ENCODE measurements around the gene HSPA13. TPM values are rescaled to one million over a fixed set of nuclear protein-coding genes. Genes with fewer than 3 reads are reported as not detected.
"Not testable (repeated sequence)": the region's sequence is repeated elsewhere in the genome, so short reads cannot be mapped to it uniquely, and the experiment has no call there.

The HSPA13 gene
- polyA plus RNA-seq, 1 donor (not counting 4 experiments of a cell fraction or from before 2014, with no cell fraction given), result 16.1 TPM

GRCh38 chr21:14353231-14353630, 29.7 kb downstream of the HSPA13 start:
- H3K4me3 ChIP-seq (ENCODE audit: control insufficient read depth in 2 of 3, extremely low read depth in 1 of 3, insufficient read depth in 2 of 3, low read depth in 1 of 3, low read length in 3 of 3), result no peak overlapping the region
- no peaks in the 10 kb centered on the region for H3K9me3 ChIP-seq (ENCODE audit: control insufficient read depth, low read depth, low read length)
- H4K20me1 ChIP-seq (ENCODE audit: control insufficient read depth, extremely low read depth, insufficient read depth, low read length), result no peaks in the 10 kb centered on the region
- H3K36me3 ChIP-seq (ENCODE audit: control insufficient read depth in 2 of 2, extremely low read depth in 1 of 2, insufficient read depth in 2 of 2, low read length in 2 of 2), result no peaks in the 10 kb centered on the region
- no peaks in the 10 kb centered on the region for H3K79me2 ChIP-seq (ENCODE audit: control insufficient read depth, insufficient read depth, low read length)
- no peaks in the 10 kb centered on the region for H3K27me3 ChIP-seq (ENCODE audit: control insufficient read depth, extremely low read depth, insufficient read depth, low read length)
- dilution Hi-C loops (cut with MboI; ENCODE audit: extremely low pct_ligation_motif_present, low sequenced_read_pairs), result no loop called here
- no peak overlapping the region for H3K9ac ChIP-seq (ENCODE audit: control insufficient read depth, extremely low read depth, insufficient read depth, low read length)
- peaks cover 7% of the 10 kb centered on the region for H3K4me1 ChIP-seq (ENCODE audit: control insufficient read depth, extremely low read depth, insufficient read depth, low read length)
- H3K27ac ChIP-seq (ENCODE audit: control insufficient read depth, insufficient read depth, low read length), result no peak overlapping the region
- no peak overlapping the region for H2AFZ ChIP-seq (ENCODE audit: control insufficient read depth, low read length)
- no peak for FAIRE-seq
- DNase-seq (ENCODE audit: low read depth, low spot score), result no peak
- H3K9me1 ChIP-seq (ENCODE audit: control insufficient read depth, extremely low read depth, insufficient read depth, low read length), result no peaks in the 10 kb centered on the region
- no peak overlapping the region for H3K4me2 ChIP-seq (ENCODE audit: control insufficient read depth, extremely low read depth, insufficient read depth, low read depth, low read length)
- TF ChIP-seq CTCF (optimal IDR thresholded peaks at IDR 0.05 in 1 of 3, IDR thresholded peaks at IDR 0.05 in 1 of 3, conservative IDR thresholded peaks at IDR 0.05 in 1 of 3; ENCODE audit: extremely low read depth in 1 of 3, insufficient read depth in 2 of 3, low read length in 3 of 3) (no peak), EZH2 (IDR thresholded peaks at IDR 0.05; ENCODE audit: low read length) (no peak)

GRCh38 chr21:14327346-14327745, 55.6 kb downstream of the HSPA13 start:
- DNase-seq (ENCODE audit: low read depth, low spot score); FAIRE-seq: not testable (repeated sequence)

GRCh38 chr21:14325595-14325994, 57.4 kb downstream of the HSPA13 start:
- TF ChIP-seq EZH2 (IDR thresholded peaks at IDR 0.05; ENCODE audit: low read length) (no peak), CTCF (optimal IDR thresholded peaks at IDR 0.05 in 1 of 3, IDR thresholded peaks at IDR 0.05 in 1 of 3, conservative IDR thresholded peaks at IDR 0.05 in 1 of 3; ENCODE audit: extremely low read depth in 1 of 3, insufficient read depth in 2 of 3, low read length in 3 of 3) (no peak)
- Histone ChIP-seq H3K27me3 (ENCODE audit: control insufficient read depth, extremely low read depth, insufficient read depth, low read length) (no peaks in the 10 kb centered on the region), H3K36me3 (ENCODE audit: control insufficient read depth in 2 of 2, extremely low read depth in 1 of 2, insufficient read depth in 2 of 2, low read length in 2 of 2) (no peaks in the 10 kb centered on the region), H3K9me1 (ENCODE audit: control insufficient read depth, extremely low read depth, insufficient read depth, low read length) (no peaks in the 10 kb centered on the region), H3K4me2 (ENCODE audit: control insufficient read depth, extremely low read depth, insufficient read depth, low read depth, low read length) (no peak overlapping the region), H3K9ac (ENCODE audit: control insufficient read depth, extremely low read depth, insufficient read depth, low read length) (no peak overlapping the region), H3K9me3 (ENCODE audit: control insufficient read depth, low read depth, low read length) (no peaks in the 10 kb centered on the region), H3K4me3 (ENCODE audit: control insufficient read depth in 2 of 3, extremely low read depth in 1 of 3, insufficient read depth in 2 of 3, low read depth in 1 of 3, low read length in 3 of 3) (no peak overlapping the region), H4K20me1 (ENCODE audit: control insufficient read depth, extremely low read depth, insufficient read depth, low read length) (no peaks in the 10 kb centered on the region), H3K79me2 (ENCODE audit: control insufficient read depth, insufficient read depth, low read length) (no peaks in the 10 kb centered on the region), H3K4me1 (ENCODE audit: control insufficient read depth, extremely low read depth, insufficient read depth, low read length) (no peaks in the 10 kb centered on the region), H3K27ac (ENCODE audit: control insufficient read depth, insufficient read depth, low read length) (no peak overlapping the region), H2AFZ (ENCODE audit: control insufficient read depth, low read length) (no peak overlapping the region)
- no peak for DNase-seq (ENCODE audit: low read depth, low spot score)
- no peak for FAIRE-seq
- dilution Hi-C loops (cut with MboI; ENCODE audit: extremely low pct_ligation_motif_present, low sequenced_read_pairs), result no loop called here

More at GRCh38 chr21:14327346-14327745, 55.6 kb downstream of the HSPA13 start:
- H3K9me3 ChIP-seq (ENCODE audit: control insufficient read depth, low read depth, low read length); H3K9me1 ChIP-seq (ENCODE audit: control insufficient read depth, extremely low read depth, insufficient read depth, low read length); H3K27ac ChIP-seq (ENCODE audit: control insufficient read depth, insufficient read depth, low read length); H2AFZ ChIP-seq (ENCODE audit: control insufficient read depth, low read length); H3K4me2 ChIP-seq (ENCODE audit: control insufficient read depth, extremely low read depth, insufficient read depth, low read depth, low read length); H3K27me3 ChIP-seq (ENCODE audit: control insufficient read depth, extremely low read depth, insufficient read depth, low read length); H3K4me1 ChIP-seq (ENCODE audit: control insufficient read depth, extremely low read depth, insufficient read depth, low read length); H3K79me2 ChIP-seq (ENCODE audit: control insufficient read depth, insufficient read depth, low read length); H3K36me3 ChIP-seq (ENCODE audit: control insufficient read depth in 2 of 2, extremely low read depth in 1 of 2, insufficient read depth in 2 of 2, low read length in 2 of 2); H3K9ac ChIP-seq (ENCODE audit: control insufficient read depth, extremely low read depth, insufficient read depth, low read length); H4K20me1 ChIP-seq (ENCODE audit: control insufficient read depth, extremely low read depth, insufficient read depth, low read length); H3K4me3 ChIP-seq (ENCODE audit: control insufficient read depth in 2 of 3, extremely low read depth in 1 of 3, insufficient read depth in 2 of 3, low read depth in 1 of 3, low read length in 3 of 3); dilution Hi-C loops (cut with MboI; ENCODE audit: extremely low pct_ligation_motif_present, low sequenced_read_pairs): not testable (repeated sequence)

All from keratinocyte (primary cell).